NCI-H146 treated with DMSO at 0.1 percent for 48 hours (cell line): Measurements from ENCODE around the gene IL18BP.

Experiments used
- DNase-seq: peaks from one replicate; lab custom pipeline; 2025; ENCODE audit not compliant: unreplicated experiment; lab: John Stamatoyannopoulos, UW

Gene IL18BP

GRCh38 chr11:72042064-72042745 lies 43.5 kb downstream of the IL18BP start:
- DNase-seq, result no peak

- DNase-seq, result no peak
Observed at GRCh38 chr11:72045849-72046248, 47.1 kb downstream of the IL18BP start.

- DNase-seq, result no peak
Observed at GRCh38 chr11:72048766-72049460, 50.2 kb downstream of the IL18BP start.
